Pancreas (tissue), 10 donors: ENCODE results near the gene NDOR1. TPM values are rescaled to one million over a fixed set of nuclear protein-coding genes. Genes with fewer than 3 reads are reported as not detected.

Experiments
- ATAC-seq, 4 donors: fragments of 200-7000 bp; cut with Tn5 transposase; one replicate each; pipeline versions ENCODE4 v1.8.0 to v1.9.1; 2020; ENCODE audit warnings: mild to moderate bottlenecking in 4 of 4, moderate library complexity in 4 of 4
- DNase-seq, 6 donors: peaks; one replicate each; pipeline ENCODE4 v3.0.0-alpha.2; 2020
- FAIRE-seq: peaks from 2 replicates; lab custom pipeline; 2012; peaks lifted over from hg19 to GRCh38; lab: Jason Lieb, UNC
- H3K27ac ChIP-seq, 4 donors: fragments of 200-600 bp; sonication (generic); 1 replicate in 3 of 4; 2 replicates in 1 of 4; pipeline versions ENCODE4 v1.5.0 to v1.8.0; 2020
- H3K27me3 ChIP-seq, 4 donors: fragments of 200-600 bp; one replicate each; pipeline ENCODE4 v1.8.0; 2021
- H3K36me3 ChIP-seq, 3 donors: fragments of 200-600 bp; sonication (generic) in 1 of 3; one replicate each; pipeline versions ENCODE4 v1.5.0 to v1.8.0; 2020 to 2021
- H3K4me1 ChIP-seq, 3 donors: fragments of 200-600 bp; one replicate each; pipeline ENCODE4 v1.8.0; 2021
- H3K4me3 ChIP-seq, 4 donors: fragments of 200-600 bp; sonication (generic) in 2 of 4; one replicate each; pipeline versions ENCODE4 v1.5.0 to v1.8.0; 2020 to 2021
- H3K9me3 ChIP-seq, 4 donors: fragments of 200-600 bp; one replicate each; pipeline ENCODE4 v1.8.0; 2021
- WGBS, 2 donors: extraction: QIAGEN DNeasy Blood & Tissue Kit; methylation state at CpG; one replicate each; pipeline ENCODE4 v1.1.7; 2013; 5-methylcytosine and 5-hydroxymethylcytosine counted together
- intact Hi-C, 3 donors: fragments of 100-400 bp; cut with DNase I; formaldehyde crosslinking; loops; one replicate each; pipeline versions ENCODE4 v1.11.1 to v1.14.2; 2022
- polyA plus RNA-seq, 2 donors: library from polyadenylated mRNA; stranded (reverse); fragments of 200-250 nt; gene quantifications; one replicate each; pipeline ENCODE4 v1.2.3, GENCODE V29; 2013
- total RNA-seq, 6 donors: library from RNA; stranded (reverse); fragmentation: NEBNext Ultra II Directional in 4 of 6; extraction: Animal tissue kit (Norgen Biotek cat#: 25700) in 4 of 6; gene quantifications; one replicate each; pipeline versions ENCODE4 v1.2.1 to v1.2.4, GENCODE V29; 2021 to 2023
- TF ChIP-seq, protein P1 (sequence below), 4 donors: fragments of 200-600 bp; sonication (generic) in 3 of 4; IDR thresholded peaks; one replicate each; pipeline versions ENCODE4 v1.5.0 to v1.8.0; 2021; ENCODE audit warnings: antibody characterized with exemption in 4 of 4
- donor health status: healthy with polysubstance abuse.
- donor health status: DM: no; HTN: no; CAD: no; lungs with moderate emphysema.
- donor health status: DM: no; HTN: no; CAD: no.
- donor health status: control.
- donor health status: control.
- donor health status: Bipolar disorder and iron deficiency.
- donor health status: DM: yes; HTN: yes; CAD: no.
- donor health status: DM: no; HTN: no; CAD: no.
- donor health status: DM: no; HTN: no; CAD: no.
- donor health status: DM: yes; HTN: yes; CAD: no.

NDOR1 gene
- total and polyA plus RNA-seq, 8 donors, result 4.6 to 25.4 (median 6.8) TPM

DNA sequence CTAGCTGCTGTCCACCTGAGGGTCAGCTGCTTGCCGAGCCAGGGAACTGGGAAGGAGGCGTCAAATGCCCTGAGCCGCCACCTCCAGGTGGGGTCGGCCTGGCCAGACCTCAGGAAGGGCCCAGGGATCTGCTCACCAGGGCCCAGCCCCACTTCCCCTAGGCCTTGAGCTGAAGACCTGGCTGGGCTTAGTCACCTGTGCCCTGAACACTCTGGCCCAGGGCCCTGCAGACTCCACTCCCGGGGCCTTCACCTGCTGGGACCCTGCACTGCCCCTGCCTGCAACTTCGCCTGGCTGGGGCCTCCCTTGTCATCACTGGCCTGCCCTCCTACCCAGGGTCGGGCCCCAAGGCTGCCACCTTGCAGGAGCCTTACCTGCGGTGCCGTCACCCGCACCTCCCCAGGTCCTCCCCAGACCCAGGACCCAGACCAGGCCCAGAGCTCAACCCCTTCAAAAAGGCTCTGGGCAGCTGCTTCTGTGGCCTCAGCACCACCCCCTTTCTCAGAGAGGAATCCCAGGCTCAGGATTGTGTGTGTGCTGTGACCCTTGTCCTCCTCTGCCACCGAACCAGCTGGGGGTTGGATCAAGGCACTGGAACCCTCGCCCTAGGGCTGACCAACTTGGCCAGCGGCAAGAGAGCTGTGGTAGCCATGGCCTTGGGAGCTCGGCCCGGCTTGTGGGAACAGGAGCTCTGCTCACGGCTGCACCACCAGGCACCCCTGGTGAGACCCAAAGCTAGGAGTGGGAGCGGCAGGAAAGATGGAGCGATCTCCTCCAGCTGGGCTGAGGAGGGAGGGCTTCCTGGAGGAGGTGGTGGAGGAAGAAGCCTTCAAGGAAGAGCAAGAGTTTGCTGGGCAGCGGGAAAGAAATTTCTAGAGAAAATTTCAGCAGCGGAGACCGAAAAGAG lies 48.5 kb downstream of the NDOR1 start:
- peak overlapping the region; percentile 15 to 77 (median 52) for H3K27ac ChIP-seq
- H3K9me3 ChIP-seq, result no peaks in the 10 kb centered on the region
- no peaks in the 10 kb centered on the region for H3K36me3 ChIP-seq
- WGBS, 2 donors, result 29 to 35% methylated on average over 21 of the region's 21 CpGs
- H3K4me1 ChIP-seq, result peaks cover 3 to 17% (median 10%) of the 10 kb centered on the region in 3 donors
- TF ChIP-seq, protein P1, sequence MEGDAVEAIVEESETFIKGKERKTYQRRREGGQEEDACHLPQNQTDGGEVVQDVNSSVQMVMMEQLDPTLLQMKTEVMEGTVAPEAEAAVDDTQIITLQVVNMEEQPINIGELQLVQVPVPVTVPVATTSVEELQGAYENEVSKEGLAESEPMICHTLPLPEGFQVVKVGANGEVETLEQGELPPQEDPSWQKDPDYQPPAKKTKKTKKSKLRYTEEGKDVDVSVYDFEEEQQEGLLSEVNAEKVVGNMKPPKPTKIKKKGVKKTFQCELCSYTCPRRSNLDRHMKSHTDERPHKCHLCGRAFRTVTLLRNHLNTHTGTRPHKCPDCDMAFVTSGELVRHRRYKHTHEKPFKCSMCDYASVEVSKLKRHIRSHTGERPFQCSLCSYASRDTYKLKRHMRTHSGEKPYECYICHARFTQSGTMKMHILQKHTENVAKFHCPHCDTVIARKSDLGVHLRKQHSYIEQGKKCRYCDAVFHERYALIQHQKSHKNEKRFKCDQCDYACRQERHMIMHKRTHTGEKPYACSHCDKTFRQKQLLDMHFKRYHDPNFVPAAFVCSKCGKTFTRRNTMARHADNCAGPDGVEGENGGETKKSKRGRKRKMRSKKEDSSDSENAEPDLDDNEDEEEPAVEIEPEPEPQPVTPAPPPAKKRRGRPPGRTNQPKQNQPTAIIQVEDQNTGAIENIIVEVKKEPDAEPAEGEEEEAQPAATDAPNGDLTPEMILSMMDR (IDR thresholded peaks at IDR 0.05), result no peak
- no peaks in the 10 kb centered on the region for H3K27me3 ChIP-seq
- ATAC-seq, result peak; percentile 17 to 51 (median 38)
- peak in 1 of 6 donors; percentile 64 for DNase-seq
- intact Hi-C loops, result no loop called here
- H3K4me3 ChIP-seq, result peak overlapping the region; percentile 83 to 98 (median 98)
- FAIRE-seq, result no peak

DNA sequence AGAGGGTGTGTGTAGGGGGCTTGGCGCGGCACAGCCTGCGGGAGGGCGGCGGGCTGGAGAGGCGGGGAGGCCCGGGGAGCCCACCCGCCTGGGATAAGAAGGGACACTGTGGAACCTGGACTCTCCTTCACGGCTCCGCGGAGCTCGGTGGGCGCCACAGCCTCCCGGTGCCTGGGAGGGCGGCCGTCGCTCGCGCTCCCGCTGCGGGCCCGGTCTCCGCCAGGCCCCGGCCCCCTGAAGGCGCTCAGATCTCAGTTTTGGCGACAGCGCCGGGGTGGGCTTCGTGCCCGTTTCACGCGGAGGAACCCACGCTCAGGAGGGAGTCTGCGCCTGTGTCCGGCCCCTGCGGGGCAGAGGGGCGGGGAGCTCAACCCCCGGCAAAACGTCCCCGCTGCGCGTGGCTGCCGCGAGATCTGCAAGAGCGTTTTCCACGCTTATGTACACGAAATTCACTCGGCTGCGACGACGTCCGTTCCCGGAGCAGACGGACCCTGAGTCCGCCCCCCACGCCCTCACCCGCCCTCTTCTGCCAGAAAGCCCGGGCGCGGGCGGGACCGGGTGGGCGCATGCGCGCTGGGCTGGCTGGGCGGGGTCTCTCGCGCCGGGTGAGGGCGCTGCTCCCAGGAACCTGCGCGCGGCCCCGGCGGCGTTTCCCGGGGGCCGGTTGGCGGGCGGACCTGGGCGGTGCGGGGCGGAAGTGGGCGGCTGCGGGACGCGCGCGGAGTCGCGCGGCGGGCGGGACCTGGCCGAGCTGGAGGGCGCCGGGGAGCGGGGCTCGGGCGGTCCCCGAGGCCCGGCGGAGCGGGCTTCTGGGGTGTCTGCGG lies 49.3 kb downstream of the NDOR1 start, which contains the start of gene NELFB:
Gene NELFB, plus strand, starts transcription at position 704 of the 824 bp plus-strand sequence.
- no peaks in the 10 kb centered on the region for H3K36me3 ChIP-seq
- H3K4me1 ChIP-seq, result peaks cover 3 to 17% (median 10%) of the 10 kb centered on the region in 3 donors
- H3K9me3 ChIP-seq, result no peaks in the 10 kb centered on the region
- FAIRE-seq (no peak), DNase-seq (peak; percentile 90 to 100 (median 96)), ATAC-seq (peak; percentile 84 to 93 (median 86))
- peak within 1 kb of the TSS; percentile 31 to 77 (median 52) for H3K27ac ChIP-seq
- TF ChIP-seq, protein P1 (IDR thresholded peaks at IDR 0.05), result no peak
- H3K27me3 ChIP-seq, result no peaks in the 10 kb centered on the region
- H3K4me3 ChIP-seq, result peak within 1 kb of the TSS; percentile 83 to 98 (median 98)
- WGBS, 2 donors, result 1% methylated on average over 58 to 105 of the region's 105 CpGs
- intact Hi-C loops, result no loop called here

DNA sequence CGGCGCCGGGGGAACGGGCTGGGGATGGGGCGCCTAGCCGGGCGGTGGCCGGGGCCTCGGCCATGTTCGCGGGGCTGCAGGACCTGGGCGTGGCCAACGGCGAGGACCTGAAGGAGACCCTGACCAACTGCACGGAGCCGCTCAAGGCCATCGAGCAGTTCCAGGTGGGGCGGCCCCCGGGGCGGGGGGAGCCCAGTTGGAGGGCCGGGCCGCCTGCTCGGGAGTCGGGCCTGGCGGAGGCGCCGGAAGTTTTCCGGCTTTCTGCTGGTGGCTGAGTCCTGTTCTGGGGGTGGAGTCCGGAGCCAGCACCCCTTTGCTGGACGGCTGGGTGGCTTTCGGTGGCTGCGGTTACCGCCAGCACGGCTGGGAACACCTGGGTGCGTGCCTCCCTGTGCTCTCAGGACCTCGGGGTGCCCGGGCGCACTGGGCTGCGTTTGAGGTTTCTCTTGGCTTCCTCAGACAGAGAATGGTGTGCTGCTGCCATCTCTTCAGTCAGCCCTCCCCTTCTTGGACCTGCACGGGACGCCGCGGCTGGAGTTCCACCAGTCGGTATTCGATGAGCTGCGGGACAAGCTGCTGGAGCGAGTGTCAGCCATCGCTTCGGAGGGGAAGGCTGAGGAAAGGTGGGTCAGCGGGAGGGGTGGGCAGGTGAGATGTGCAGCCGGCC lies 50.1 kb downstream of the NDOR1 start:
- no peaks in the 10 kb centered on the region for H3K36me3 ChIP-seq
- DNase-seq (peak in 4 of 6 donors; percentile 65 to 90 (median 75)), ATAC-seq (peak; percentile 6 to 51 (median 22)), FAIRE-seq (no peak)
- 0 to 1% methylated on average over 37 to 51 of the region's 51 CpGs for WGBS, 2 donors
- H3K27me3 ChIP-seq, result no peaks in the 10 kb centered on the region
- intact Hi-C loops, result no loop called here
- H3K4me3 ChIP-seq, result peak overlapping the region; percentile 83 to 98 (median 98)
- TF ChIP-seq, protein P1 (IDR thresholded peaks at IDR 0.05), result no peak
- H3K4me1 ChIP-seq, result peaks cover 3 to 17% (median 10%) of the 10 kb centered on the region in 3 donors
- H3K9me3 ChIP-seq, result no peaks in the 10 kb centered on the region
- H3K27ac ChIP-seq, result peak overlapping the region; percentile 31 to 62 (median 42)

DNA sequence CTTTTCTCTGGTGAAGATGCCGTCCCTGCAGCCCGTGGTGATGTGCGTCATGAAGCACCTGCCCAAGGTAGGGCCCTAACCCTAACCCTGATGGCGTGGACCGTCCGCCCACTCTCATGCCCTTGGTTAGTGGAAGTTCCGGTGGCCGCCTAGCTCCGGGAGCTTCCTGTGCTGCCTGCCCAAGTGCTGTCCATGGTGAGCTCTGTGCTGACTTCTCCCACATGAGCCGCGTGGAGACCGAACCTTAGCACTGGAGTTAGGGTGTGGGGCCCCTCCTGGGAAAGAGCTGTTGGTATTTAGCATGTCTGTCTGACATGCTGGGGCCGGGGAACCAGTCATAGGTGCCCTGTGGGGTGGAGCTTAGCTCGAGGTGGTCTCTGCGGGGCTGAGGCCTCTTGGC lies 50.9 kb downstream of the NDOR1 start:
- intact Hi-C loops, result no loop called here
- H3K4me1 ChIP-seq, result peaks cover 3 to 17% (median 10%) of the 10 kb centered on the region in 3 donors
- H3K36me3 ChIP-seq, result no peaks in the 10 kb centered on the region
- WGBS, 2 donors, result 64 to 76% methylated on average over 15 of the region's 15 CpGs
- no peak overlapping the region for H3K27ac ChIP-seq
- ATAC-seq (no peak), FAIRE-seq (no peak), DNase-seq (no peak)
- H3K4me3 ChIP-seq, result peak overlapping the region in 2 of 4 donors; percentile 83 to 98
- no peaks in the 10 kb centered on the region for H3K9me3 ChIP-seq
- TF ChIP-seq, protein P1 (IDR thresholded peaks at IDR 0.05), result no peak
- H3K27me3 ChIP-seq, result no peaks in the 10 kb centered on the region
